ENCODE results near the gene ATF3.

ATF3 gene

DNA sequence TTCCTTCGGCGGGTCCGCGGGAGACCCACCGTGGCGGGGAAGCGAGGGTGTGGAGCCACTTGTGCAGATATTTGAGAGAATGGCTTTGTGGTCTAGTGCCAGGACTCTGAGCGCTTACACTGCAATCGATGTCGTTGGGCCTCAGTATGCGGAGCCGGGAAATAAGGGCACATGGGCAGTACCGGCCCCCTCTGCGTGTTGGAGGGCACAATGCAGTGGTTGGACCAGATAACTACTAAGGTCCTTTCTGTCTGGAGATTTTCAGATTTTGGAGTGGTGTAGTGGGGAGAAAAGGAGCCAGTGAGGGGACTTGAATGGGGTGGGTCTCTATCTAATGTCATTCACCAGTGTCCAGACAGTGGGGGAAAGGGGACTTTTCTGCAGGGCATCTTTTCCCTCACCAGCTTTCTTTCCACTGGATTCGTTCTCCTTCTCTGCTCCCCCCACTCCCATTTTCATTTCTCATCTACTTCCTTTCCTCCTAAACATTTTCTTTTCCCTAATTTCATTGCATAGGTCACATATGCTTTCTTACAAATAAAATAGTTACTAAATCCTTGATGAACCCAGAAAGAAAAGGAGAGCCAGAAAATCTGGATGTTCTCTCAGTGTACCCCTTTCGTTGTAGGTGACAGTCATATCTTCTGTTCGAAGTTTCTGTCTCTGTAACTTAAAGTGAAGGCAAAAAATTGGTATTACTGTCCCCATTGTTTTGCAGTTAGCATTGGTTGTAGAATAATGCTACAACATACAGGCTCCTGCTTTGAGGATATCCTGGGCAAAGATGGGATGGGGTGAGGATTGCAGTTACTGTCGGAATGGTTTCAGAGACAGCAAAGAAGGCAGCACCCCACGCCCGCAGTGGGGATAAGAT, 1.4 kb downstream of the ATF3 start:
- no peak for DNase-seq

DNA sequence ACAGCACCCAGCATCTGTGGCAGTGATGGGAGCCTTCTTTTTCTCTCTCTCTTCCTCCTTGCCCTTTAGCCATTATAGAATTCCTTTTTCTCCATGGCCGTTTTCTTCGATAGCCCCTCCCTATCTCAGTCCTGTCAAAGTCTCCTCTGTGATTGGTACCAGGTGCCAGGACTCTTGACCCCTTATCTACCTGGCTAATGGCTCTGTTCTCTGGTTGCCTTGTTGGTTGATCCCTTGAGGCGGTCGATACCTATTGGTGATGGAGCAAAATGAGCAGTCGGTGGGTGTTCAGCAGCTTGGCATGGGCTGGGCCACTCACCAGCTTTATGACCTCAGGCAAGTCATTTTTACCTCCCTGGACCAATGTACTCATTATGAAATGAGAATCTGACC, 2.0 kb downstream of the ATF3 start:
- no peak for DNase-seq

DNA sequence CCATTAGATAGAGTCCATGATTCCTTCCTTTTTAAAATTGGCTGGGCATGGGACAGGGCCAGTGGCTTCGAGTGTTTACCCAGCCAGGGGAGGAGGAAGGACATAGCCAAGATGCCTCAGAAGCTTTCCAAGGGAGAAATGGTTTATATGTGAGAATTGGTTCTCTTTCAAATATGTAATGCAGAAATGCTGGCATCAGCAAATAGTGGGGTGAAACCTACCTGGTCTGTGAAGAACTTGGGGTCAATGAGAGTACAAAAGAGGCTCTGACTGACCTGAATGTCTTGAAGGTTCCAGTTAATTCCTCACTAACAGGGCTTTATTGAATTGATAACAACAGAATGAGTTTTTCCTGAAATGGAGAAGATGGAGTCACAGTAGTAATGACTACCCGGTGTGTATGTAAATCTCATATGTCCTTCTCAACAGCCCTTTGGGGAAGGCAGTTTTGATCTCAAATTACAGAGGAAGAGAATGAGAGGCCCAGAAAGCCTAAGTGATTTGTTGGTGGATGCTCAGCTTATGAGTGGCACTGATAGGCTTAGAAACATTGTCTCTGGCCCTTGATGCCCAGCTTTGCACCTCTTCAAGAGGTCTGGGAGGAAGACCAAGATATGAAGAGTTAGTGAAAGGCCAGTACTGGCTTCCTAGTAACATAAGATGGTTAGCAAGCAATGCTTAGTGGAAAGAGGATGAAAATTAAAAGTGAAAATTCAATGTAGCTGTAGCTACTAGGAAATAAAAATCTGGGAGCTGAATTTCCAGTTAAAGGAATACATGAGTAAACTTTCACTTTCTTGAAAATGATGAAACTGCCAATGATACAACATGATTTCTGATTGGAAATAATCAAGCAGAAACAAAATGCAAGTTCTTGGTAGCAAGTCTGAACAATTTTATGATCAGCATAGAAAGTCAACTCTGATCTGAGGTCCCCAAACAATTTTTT, 2.7 kb downstream of the ATF3 start:
- no peak for DNase-seq

DNA sequence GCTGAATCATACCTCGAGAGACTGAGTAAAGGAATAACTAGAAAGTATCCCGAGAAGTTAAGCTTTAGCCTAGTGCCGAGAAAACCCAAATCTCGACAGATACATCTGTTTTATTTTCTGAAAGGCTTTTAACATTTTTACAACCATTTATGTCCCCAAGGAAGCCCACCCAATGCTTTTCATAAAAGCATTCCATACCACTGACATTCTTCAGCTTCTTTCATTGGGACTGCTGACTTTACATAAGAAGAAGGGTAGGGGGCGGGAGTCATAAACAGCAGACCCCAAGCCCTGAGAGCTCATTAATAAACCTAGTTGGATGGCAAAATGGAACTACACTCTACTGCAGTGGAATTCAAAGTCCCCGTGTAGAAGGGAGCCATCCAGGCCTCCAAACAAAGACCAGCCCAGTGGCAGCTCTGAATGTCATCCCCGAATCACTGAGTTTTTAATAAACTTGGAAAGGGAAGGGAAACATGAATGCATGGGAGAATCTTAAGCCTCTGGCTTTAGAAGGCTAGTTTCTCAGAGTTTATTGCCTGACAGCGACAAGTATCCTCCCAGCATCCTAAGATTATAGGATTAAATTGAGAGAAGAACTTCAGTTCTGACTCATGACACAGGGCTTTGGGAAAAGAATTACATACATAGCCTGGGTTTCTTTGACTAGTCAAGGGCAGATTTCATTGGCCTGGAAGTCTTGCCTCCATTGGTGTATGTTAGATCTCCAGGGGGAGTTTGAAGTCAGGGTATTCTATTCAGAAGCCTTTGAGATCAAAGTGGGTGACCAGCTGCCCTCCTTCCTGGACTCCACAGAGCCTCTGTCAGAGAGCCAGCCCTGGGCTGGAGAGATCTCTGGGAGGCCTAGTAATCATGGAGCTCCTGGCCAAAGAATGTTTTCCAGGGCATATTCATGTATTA, 3.7 kb downstream of the ATF3 start:
- DNase-seq: no peak

DNA sequence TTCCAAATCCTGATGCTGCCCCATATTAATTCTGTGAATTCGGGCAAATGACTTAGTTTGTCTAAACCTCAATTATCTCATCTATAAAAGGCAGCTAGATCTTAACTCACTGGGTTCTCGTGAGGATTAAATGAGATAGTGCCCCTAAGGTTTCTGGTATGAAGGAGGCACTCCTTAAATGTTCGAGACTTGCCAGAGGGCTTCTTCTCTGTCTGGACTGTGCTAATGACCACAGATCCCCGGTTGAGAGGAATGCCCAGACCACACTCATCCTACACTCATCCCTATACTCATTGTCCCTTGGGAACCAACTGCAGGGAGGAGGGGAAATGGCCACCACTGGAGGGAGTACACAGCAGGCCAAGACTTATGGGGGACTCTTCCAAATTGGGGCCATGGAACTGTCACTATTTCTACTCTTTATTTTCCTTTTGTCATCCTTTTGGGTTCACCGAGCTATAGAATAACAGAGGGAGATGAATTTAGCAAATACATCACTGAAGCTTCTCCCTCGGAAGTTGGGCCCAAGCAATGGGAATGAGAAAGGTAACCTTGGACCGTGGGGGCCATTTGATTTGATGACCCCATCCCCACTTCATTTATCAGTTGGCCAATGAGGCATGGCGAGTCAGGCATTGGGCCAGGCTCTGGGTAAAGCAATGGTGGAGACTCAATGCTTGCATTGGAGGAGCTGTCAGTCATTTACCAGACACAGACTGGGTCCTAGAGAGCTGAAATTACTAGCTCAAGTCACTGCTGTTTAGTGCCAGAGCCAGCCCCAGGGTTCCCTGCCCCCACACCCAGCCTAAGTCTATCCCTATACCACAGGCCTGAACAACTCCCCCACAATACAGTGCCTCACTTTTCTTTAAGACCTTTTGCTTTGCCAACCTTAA, 5.1 kb downstream of the ATF3 start:
- DNase-seq: no peak

DNA sequence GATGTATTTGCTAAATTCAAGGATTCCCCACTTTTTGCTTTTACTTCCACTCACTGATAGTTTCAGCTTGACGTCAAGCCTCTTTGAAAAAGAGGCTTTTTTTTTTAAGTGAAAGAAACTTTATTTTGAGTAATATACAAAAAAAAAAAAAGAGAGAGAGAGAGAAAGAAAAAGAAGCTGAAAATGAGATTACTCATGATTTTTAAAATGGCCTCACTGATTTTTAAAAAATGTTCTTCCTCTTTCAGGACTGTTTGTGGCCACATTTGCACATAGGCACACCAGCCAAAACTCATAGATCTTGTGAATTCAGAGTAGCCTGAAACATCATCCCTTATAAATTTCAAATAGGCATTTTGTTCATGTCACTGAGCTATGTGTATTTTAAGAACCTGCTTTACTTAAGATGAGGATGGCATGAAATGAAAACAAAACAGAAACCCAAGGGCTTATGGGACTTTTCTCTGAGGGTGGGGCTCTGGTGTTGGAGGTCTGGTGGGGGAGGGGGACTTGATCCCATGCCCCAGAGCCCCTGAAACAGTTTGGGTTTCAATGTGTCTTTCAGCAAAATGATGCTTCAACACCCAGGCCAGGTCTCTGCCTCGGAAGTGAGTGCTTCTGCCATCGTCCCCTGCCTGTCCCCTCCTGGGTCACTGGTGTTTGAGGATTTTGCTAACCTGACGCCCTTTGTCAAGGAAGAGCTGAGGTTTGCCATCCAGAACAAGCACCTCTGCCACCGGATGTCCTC, 6.1 kb downstream of the ATF3 start:
- no peak for DNase-seq

DNA sequence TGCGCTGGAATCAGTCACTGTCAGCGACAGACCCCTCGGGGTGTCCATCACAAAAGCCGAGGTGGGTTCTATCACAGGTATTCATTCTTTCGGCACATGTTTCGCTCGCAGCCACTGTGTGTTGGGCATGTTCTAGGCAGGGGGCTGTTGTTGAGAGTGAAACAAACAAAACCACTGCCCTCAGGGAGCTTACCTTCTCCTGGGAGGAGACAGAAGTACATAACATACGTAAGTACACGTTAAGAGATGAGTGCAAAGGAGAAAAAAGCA, 6.6 kb downstream of the ATF3 start:
- no peak for DNase-seq

DNA sequence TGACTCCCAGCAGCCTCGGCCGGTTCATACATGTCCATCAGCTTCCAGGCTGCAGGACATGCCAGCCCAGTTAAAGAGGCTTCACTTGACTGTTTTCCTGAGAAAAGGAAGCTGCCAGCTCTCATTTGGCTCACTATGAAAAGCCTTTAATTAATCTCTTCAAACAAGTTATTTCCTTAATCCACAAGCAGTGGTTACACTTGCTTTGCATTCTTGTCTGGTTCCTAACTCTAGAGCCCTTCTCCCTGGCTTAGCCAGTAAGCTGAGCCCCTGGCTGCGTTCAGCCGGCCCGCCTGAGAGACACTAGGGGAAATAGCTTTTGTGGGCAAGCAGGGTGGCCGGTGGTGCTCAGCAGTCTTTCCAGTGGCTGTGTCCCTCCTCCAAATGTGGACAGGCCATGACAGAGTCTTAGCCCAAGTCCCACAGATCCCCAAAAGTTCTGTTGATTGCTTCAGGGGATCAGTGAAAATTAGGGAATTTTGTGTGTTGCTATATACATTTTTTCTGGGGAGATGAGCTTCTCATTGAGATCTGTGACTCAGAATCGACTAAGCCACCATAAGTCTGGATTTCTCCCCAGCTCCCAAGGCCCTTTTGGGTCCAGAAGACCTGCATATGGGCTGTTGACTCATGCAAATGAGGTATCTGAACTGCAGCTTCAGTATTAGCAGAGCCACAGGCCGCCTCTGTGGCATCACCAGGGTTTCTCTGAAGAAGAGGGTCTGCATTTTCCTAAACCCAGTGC, 10.1 kb downstream of the ATF3 start:
- DNase-seq: no peak

DNA sequence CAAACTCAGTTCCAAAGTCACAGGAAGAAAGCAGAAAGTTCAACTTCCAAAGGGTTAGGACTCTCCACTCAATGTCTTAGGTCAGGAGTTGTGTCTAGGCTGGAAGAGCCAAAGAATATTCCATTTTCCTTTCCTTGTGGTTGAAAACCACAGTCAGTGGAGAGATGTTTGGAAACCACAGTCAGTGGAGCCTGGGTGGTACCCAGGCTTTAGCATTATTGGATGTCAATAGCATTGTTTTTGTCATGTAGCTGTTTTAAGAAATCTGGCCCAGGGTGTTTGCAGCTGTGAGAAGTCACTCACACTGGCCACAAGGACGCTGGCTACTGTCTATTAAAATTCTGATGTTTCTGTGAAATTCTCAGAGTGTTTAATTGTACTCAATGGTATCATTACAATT, 11.7 kb downstream of the ATF3 start:
- no peak for DNase-seq

DNA sequence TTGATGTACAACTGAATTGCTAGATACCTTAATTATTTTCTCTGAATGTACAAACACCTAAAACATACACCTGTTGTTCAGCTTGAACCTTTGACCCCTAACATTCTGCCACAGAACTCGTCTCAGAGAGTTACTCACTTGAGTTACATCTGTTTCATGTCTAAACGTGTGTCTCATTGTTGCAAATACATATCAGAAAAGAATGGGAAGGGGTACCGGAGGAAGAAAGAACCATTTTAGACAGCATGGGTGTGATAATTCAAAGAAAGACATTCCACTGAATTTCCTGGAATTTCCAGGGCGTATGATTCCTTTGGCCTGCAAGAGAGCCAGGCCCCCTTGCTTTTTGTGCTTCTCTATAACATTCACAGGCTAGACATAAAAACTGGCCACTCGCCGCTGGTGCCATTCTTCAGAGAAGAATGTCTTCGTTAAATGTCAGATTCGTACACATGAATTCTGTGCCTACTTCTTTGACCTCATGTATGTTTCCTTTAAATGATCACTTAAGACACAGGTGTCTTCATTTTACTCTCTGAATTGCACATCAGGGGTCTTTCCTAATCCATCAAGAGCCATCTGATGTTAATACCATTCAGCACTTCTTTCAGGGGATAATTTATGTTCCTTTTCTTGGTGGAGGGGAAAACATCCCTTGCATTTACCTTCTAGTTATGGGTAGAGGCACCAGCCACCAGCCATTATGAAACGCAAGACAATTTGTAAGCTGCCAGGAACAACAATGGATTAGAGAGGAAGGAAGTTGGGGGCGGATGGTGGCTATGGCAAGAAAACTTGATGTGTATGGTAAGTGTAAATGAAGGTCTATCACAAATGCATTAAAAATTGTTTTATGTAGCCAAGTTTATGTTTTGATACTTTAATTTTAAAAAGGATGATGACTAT, 12.7 kb downstream of the ATF3 start:
- DNase-seq: no peak

DNA sequence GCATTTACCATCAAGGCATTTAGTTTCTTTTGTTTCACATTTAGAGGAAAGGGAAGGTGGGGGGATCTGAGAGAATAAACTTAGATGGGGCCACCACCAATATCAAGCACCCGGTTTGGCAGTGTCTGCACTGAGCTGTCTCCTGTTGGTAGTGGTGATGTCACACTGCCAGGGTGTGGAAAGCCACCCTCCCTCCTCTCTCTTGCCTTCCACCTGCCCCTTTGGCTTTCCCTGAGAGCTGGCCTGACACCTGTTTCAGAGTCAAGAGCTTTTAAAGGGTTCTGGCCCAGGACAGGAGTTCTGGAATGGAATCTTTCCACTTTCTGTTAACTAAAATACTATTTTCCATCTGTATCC, 13.4 kb downstream of the ATF3 start:
- no peak for DNase-seq

DNA sequence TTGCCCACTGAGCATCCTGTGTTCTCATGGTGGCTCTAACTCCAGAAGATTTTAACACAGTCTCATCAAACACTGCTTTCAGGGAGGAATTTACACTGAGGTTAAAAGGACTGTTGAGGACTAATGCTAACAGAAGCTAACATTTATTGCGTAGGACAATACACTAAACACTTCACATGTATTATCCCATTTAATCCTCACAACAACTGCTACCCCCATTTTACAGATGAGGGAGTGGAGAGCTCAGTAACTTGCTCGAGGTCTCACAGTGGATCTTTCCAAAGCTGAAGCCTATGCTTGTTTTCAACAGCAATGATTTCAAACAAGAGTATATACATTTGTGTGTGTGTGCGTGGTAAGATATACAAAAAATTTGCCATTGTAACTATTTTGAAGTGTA, 13.9 kb downstream of the ATF3 start:
- no peak for DNase-seq

DNA sequence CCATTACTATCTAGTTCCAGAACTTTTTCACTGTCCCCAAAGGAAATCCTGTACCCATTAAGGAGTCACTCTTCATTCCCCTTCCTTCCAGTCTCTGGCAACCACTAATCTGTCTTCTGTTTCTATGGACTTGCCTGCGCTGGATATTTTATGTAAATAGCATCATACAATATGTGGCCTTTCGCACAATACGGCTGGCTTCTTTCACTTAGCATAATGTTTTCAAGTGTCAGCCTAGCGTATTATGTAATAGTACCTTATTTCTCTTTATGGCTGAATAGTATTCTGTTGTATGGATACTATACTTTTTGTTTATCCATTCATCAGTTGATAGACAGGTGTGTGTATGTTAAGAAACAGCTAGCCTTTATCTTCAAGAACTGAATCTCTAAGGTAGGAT, 14.3 kb downstream of the ATF3 start:
- DNase-seq: no peak

DNA sequence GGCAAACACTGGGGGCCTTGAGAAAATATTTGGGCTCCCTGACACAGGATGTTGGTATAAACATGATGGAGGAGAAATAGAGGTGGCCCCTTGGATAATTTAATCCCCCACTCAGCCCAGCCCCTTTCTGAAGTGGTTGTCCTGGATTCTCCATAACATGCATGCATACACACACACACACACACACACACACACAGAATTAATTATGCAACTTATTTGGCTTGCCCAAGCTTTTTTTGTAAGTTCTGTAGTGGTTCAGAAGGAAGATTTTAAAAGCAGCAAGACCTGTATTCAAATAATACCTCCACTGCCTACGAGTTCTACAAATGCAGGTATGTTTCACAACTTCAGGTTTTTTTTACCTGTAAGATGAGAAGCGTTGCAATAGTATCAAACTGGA, 15.0 kb downstream of the ATF3 start:
- DNase-seq: no peak

DNA sequence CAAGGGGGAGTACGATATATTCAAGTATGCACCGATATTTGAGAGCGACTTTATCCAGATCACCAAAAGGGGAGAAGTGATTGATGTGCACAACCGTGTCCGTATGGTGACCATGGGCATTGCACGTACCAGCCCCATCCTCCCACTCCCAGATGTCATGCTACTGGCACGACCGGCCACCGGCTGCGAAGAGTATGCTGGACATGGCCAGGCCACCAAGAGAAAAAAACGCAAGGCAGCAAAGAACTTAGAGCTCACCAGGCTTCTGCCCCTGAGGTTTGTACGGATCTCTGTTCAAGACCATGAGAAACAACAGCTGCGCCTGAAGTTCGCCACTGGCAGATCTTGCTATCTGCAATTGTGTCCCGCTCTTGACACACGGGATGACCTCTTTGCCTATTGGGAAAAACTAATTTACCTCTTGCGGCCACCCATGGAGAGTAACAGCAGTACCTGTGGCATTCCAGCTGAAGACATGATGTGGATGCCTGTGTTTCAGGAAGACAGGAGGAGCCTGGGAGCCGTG, 16.5 kb downstream of the ATF3 start:
- DNase-seq: no peak

DNA sequence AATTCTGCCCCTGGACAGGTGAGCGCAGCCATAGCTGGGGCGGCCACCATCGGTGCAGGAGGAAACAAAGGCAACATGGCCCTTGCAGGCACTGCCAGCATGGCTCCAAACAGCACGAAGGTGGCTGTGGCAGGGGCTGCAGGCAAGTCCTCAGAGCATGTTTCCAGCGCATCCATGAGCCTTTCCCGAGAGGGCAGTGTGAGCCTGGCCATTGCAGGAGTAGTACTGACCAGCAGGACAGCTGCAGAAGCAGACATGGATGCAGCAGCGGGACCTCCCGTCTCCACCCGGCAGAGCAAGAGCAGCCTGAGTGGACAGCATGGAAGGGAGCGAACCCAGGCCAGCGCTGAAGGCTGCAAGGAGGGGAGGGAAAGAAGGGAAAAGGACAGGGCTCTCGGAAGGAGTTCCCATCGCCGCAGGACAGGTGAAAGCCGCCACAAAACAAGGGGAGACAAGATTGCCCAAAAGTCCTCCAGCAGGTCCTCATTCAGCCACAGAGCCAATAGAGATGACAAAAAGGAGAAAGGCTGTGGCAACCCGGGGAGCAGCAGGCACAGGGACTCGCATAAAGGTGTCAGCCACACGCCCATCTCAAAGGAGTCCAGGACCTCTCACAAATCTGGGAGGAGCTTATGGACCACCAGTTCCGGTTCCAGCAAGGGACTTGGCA, 17.4 kb downstream of the ATF3 start:
- no peak for DNase-seq

DNA sequence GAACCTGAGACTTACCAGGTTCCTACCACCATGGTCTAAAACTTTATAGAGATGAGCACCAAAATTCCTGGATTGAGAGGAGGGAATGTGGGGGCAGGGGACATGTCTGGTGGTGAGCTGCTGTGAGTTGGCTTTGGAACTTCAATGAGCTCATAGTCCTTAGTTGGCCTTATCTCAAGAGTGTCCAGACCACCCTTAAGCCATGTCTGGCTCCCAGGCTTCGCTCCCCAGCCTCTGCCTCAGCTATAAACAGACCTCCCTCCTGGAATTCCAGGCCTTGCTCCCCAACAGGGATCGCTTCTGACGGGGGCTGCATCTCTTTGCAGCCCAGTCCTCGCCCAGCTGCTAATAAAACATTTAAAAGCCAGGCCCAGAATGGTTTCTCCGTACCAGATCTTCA, 19.5 kb downstream of the ATF3 start:
- DNase-seq: no peak

DNA sequence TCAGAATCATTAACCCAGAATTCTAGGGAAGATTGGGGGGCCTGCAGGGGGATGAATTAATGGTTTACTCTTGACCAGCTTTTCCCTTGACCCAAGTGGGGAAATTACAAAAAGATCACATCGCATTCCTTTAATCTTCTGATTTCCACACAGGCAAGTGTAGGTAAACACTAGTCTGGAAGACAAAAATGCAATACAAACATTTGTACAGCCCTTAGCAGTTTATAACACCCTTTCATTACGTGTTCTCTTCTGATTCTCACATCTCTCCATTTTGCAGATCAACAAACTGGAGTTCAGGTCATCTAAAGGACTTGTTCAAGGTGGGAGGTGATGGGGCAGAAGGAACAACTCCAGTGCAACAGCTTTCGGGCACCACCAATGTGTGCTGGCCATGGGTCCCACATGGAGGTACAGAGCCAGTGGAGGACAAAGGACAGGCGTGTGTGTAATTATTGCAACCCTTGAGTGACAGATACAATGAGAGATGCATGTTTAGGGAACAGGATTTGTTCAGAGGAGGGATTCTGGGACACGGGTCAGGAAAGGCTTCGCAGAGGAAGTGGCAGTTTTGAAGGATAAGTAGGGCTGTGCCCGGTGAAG, 20.4 kb downstream of the ATF3 start:
- no peak for DNase-seq

Measured in activated CD4-positive, alpha-beta T cell treated with anti-CD3 and anti-CD28 coated beads, Interleukin-2, amount 50 U/mL, for 1 hour (primary cell).